ENCODE measurements around the gene SAXO2. TPM values are rescaled to one million over a fixed set of nuclear protein-coding genes. Genes with fewer than 3 reads are reported as not detected.
"Not testable (repeated sequence)": the region's sequence is repeated elsewhere in the genome, so short reads cannot be mapped to it uniquely, and the experiment has no call there.

Gene SAXO2
- total RNA-seq, 1 donor from 2014 or later, result 2.0 TPM

DNA sequence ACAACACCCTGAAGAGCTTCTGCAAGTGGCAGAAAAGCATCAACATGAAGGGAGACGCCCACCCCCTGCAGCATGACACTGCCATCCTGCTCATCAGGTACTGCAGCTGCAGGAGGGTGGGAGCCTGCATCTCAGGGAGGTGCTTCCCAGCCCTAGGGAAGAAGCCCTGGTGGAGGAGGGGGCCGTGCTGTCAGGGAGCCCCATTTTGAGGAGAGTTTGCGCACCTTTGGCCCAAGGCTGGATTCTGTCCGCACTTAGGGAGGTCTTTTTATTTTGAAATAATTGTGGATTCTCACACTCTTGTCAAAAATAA is 42.1 kb downstream of the SAXO2 start:
- TF ChIP-seq, protein P1, sequence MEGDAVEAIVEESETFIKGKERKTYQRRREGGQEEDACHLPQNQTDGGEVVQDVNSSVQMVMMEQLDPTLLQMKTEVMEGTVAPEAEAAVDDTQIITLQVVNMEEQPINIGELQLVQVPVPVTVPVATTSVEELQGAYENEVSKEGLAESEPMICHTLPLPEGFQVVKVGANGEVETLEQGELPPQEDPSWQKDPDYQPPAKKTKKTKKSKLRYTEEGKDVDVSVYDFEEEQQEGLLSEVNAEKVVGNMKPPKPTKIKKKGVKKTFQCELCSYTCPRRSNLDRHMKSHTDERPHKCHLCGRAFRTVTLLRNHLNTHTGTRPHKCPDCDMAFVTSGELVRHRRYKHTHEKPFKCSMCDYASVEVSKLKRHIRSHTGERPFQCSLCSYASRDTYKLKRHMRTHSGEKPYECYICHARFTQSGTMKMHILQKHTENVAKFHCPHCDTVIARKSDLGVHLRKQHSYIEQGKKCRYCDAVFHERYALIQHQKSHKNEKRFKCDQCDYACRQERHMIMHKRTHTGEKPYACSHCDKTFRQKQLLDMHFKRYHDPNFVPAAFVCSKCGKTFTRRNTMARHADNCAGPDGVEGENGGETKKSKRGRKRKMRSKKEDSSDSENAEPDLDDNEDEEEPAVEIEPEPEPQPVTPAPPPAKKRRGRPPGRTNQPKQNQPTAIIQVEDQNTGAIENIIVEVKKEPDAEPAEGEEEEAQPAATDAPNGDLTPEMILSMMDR (IDR thresholded peaks at IDR 0.05; ENCODE audit: unreplicated experiment), result no peak
- no peak overlapping the region for H3K4me3 Mint-ChIP-seq (ENCODE audit: unreplicated experiment)
- H3K4me1 Mint-ChIP-seq (ENCODE audit: unreplicated experiment), result peaks cover 2% of the 10 kb centered on the region
- no peaks in the 10 kb centered on the region for H3K9me3 Mint-ChIP-seq (ENCODE audit: unreplicated experiment)
- H3K36me3 Mint-ChIP-seq (ENCODE audit: low read depth, unreplicated experiment), result no peaks in the 10 kb centered on the region
- DNase-seq (ENCODE audit: low spot score), result no peak
- peaks cover 3% of the 10 kb centered on the region for H3K27me3 Mint-ChIP-seq (ENCODE audit: unreplicated experiment)
- no peak overlapping the region for H3K27ac Mint-ChIP-seq (ENCODE audit: unreplicated experiment)

DNA sequence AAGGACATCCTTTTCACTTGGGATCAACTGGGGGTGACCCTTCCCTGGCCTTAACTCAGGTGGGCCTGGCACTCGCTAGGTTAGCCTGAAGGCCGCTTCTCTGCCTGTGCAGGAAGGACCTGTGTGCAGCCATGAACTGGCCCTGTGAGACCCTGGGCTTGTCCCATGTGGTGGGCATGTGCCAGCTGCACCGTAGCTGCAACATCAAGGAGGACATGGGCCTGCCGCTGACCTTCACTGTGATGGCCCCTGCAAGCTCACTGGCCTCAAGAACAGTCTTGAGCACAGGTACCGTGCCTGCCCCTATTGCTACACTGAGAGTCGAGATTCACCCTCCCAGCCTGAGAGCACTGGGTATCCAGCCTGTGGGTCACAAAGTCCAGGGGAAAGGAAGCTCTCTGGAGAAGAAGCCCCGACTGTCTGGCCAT is 43.0 kb downstream of the SAXO2 start:
- no peaks in the 10 kb centered on the region for H3K4me1 Mint-ChIP-seq (ENCODE audit: unreplicated experiment)
- no peak overlapping the region for H3K27ac Mint-ChIP-seq (ENCODE audit: unreplicated experiment)
- peaks cover 3% of the 10 kb centered on the region for H3K27me3 Mint-ChIP-seq (ENCODE audit: unreplicated experiment)
- H3K9me3 Mint-ChIP-seq (ENCODE audit: unreplicated experiment), result no peaks in the 10 kb centered on the region
- no peak for DNase-seq (ENCODE audit: low spot score)
- H3K36me3 Mint-ChIP-seq (ENCODE audit: low read depth, unreplicated experiment), result no peaks in the 10 kb centered on the region
- H3K4me3 Mint-ChIP-seq (ENCODE audit: unreplicated experiment), result no peak overlapping the region
- TF ChIP-seq, protein P1 (IDR thresholded peaks at IDR 0.05; ENCODE audit: unreplicated experiment), result no peak

DNA sequence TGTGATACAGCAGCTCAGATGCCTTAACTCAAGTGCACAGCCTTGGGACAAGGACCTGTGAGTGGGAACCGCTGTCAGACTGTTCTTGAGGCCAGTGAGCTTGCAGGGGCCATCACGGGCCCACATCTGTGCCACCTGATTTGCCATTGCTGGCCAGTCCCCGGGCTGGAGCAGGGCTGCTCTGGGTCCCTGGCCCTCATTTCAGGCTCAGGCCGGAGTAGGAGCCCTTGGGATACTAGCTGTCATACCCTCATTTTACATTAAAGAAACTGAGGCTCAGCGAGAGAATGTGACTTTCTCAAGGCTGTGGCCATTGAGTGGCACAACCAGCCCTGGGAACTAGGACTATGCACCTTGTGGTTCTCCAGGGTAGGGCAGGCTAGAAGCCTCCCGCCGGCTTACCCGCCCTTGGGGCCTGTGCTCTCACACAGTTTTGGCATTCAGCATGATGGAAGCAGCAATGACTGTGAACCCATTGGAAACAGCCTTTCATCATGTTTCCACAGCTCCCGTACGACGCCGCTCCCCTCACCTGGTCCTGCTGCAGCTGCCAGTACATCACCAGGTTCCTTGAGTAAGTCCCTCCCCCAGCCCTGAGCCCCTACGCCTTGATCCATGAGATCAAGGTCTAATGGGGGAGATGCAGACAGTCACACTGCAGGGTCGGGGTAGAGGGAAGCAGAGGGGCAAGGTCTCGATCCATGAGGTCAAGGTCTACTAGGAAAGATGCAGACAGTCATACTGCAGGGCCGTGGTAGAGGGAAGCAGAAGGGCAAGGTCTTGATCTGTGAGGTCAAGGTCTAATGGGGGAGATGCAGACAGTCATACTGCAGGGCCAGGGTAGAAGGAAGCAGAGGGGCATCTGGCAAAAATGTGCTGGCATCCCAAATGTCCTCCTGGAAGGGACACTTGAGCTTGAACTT is 44.4 kb downstream of the SAXO2 start:
- DNase-seq (ENCODE audit: low spot score), result no peak
- Mint-ChIP-seq H3K27ac (ENCODE audit: unreplicated experiment) (peak overlapping the region; percentile 2), H3K27me3 (ENCODE audit: unreplicated experiment) (peaks cover 3% of the 10 kb centered on the region), H3K36me3 (ENCODE audit: low read depth, unreplicated experiment) (no peaks in the 10 kb centered on the region), H3K4me1 (ENCODE audit: unreplicated experiment) (no peaks in the 10 kb centered on the region), H3K9me3 (ENCODE audit: unreplicated experiment) (no peaks in the 10 kb centered on the region), H3K4me3 (ENCODE audit: unreplicated experiment) (no peak overlapping the region)
- TF ChIP-seq, protein P1 (IDR thresholded peaks at IDR 0.05; ENCODE audit: unreplicated experiment), result no peak

DNA sequence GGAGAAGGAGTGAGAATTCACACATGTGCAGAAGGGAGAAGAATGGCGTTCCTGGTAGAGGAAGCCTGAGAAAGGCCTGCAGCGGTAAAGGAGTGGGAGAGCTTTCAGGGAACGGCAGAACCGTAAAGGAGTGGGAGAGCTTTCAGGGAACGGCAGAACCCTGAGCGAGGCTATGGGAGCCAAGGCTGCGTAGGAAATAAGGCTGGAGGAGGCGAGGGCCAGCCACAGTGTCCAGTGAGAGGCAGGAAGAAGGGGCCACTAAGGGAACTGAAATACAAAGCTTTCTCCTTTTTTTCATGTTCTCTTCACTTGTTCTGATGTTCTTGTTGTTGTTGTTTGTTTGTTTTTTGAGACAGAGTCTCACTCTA is 45.1 kb downstream of the SAXO2 start:
- no peaks in the 10 kb centered on the region for H3K36me3 Mint-ChIP-seq (ENCODE audit: low read depth, unreplicated experiment)
- TF ChIP-seq, protein P1 (IDR thresholded peaks at IDR 0.05; ENCODE audit: unreplicated experiment), result no peak
- H3K27ac Mint-ChIP-seq (ENCODE audit: unreplicated experiment), result peak overlapping the region; percentile 2
- H3K9me3 Mint-ChIP-seq (ENCODE audit: unreplicated experiment), result no peaks in the 10 kb centered on the region
- DNase-seq (ENCODE audit: low spot score), result no peak
- H3K4me3 Mint-ChIP-seq (ENCODE audit: unreplicated experiment), result no peak overlapping the region
- H3K4me1 Mint-ChIP-seq (ENCODE audit: unreplicated experiment), result no peaks in the 10 kb centered on the region
- peaks cover 3% of the 10 kb centered on the region for H3K27me3 Mint-ChIP-seq (ENCODE audit: unreplicated experiment)

DNA sequence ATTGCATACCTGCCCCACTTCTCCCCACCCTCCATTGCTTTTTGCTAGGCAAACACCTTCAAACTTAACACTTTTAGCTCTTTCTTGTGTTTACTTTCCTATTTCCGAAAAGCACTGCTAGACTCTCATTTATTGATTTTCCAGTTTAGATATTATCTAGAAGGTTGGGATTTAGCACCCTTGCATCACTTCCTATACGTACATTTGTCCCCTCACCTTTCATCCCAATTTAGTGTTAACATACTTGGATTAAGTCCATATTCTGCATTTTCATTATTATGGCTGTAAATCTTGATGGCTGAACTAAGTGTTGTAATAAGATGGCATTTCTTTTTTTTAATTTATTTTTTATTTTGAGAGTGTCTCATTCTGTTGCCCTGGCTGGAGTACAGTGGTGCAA is 47.2 kb downstream of the SAXO2 start:
- DNase-seq (ENCODE audit: low spot score), result no peak
- Mint-ChIP-seq H3K4me1 (ENCODE audit: unreplicated experiment) (no peaks in the 10 kb centered on the region), H3K4me3 (ENCODE audit: unreplicated experiment) (no peak overlapping the region), H3K9me3 (ENCODE audit: unreplicated experiment) (no peaks in the 10 kb centered on the region), H3K27ac (ENCODE audit: unreplicated experiment) (no peak overlapping the region), H3K36me3 (ENCODE audit: low read depth, unreplicated experiment) (no peaks in the 10 kb centered on the region), H3K27me3 (ENCODE audit: unreplicated experiment) (peaks cover 4% of the 10 kb centered on the region)
- TF ChIP-seq, protein P1 (IDR thresholded peaks at IDR 0.05; ENCODE audit: unreplicated experiment), result no peak

DNA sequence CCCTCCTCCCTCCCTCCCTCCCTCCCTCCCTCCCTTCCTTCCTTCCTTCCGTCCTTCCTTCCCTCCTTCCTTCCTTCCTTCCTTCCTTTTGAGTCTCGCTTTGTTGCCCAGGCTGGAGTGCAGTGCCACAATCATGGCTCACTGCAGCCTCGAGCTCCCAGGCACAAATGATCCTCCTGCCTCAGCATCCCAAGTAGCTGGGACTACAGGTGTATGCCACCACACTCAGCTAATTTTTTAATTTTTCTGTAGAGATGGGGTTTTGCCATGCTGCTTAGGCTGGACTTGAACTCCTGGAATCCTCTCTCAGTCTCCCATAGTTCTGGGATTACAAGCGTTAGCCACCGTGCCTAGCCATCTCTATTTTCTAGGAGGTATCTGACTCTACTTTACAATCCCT is 48.7 kb downstream of the SAXO2 start:
- not testable (repeated sequence) for DNase-seq (ENCODE audit: low spot score); H3K9me3 Mint-ChIP-seq (ENCODE audit: unreplicated experiment); H3K27ac Mint-ChIP-seq (ENCODE audit: unreplicated experiment); H3K36me3 Mint-ChIP-seq (ENCODE audit: low read depth, unreplicated experiment); H3K4me1 Mint-ChIP-seq (ENCODE audit: unreplicated experiment); H3K27me3 Mint-ChIP-seq (ENCODE audit: unreplicated experiment); H3K4me3 Mint-ChIP-seq (ENCODE audit: unreplicated experiment)

All from endothelial cell (in vitro differentiated cells).